Mesenchymal stem cell (in vitro differentiated cells and primary cell): Measurements from ENCODE around the gene MEPCE.

Source experiments
- DNase-seq: peaks from one replicate; pipeline ENCODE4 v3.0.0-alpha.2; 2013
- H2AFZ ChIP-seq: one replicate; pipeline ENCODE4 v1.6.1; 2013; ENCODE audit warnings: low read depth, mild to moderate bottlenecking, control low read depth, inconsistent platforms, low read length, moderate library complexity
- H2AK5ac ChIP-seq: 2 replicates; pipeline ENCODE4 v1.6.1; 2013; ENCODE audit warnings: low read length, moderate library complexity, mild to moderate bottlenecking, inconsistent platforms; ENCODE audit not compliant: severe bottlenecking
- H2BK120ac ChIP-seq: one replicate; pipeline ENCODE4 v1.6.1; 2013; ENCODE audit warnings: low read depth, mild to moderate bottlenecking, inconsistent platforms, low read length, moderate library complexity
- H2BK12ac ChIP-seq, 2 experiments: one replicate each; pipeline ENCODE4 v1.6.1; 2013; ENCODE audit warnings: inconsistent platforms in 2 of 2, low read length in 2 of 2, mild to moderate bottlenecking in 2 of 2, moderate library complexity in 2 of 2, control low read depth in 1 of 2
- H2BK15ac ChIP-seq: one replicate; pipeline ENCODE4 v1.6.1; 2013; ENCODE audit warnings: mild to moderate bottlenecking, low read depth, inconsistent platforms; ENCODE audit not compliant: poor library complexity, severe bottlenecking
- H2BK5ac ChIP-seq: 2 replicates; pipeline ENCODE4 v1.6.1; 2013; ENCODE audit warnings: low read depth, mild to moderate bottlenecking, low read length, control low read depth, inconsistent platforms; ENCODE audit not compliant: poor library complexity, severe bottlenecking
- H3K14ac ChIP-seq, 2 experiments: one replicate each; pipeline ENCODE4 v1.6.1; 2013; ENCODE audit warnings: inconsistent platforms in 2 of 2, low read length in 2 of 2, control low read depth in 1 of 2, mild to moderate bottlenecking in 1 of 2, moderate library complexity in 1 of 2
- H3K18ac ChIP-seq, 2 experiments: one replicate each; pipeline ENCODE4 v1.6.1; 2013; ENCODE audit warnings: inconsistent platforms in 2 of 2, low read length in 2 of 2, control low read depth in 1 of 2, low read depth in 1 of 2, mild to moderate bottlenecking in 1 of 2
- H3K23ac ChIP-seq, 2 experiments: one replicate each; pipeline ENCODE4 v1.6.1; 2013; ENCODE audit warnings: inconsistent platforms in 2 of 2, low read length in 2 of 2, mild to moderate bottlenecking in 2 of 2, moderate library complexity in 2 of 2, control low read depth in 1 of 2
- H3K27ac ChIP-seq: 2 replicates; pipeline ENCODE4 v1.5.1; 2013; ENCODE audit warnings: mild to moderate bottlenecking, moderate library complexity, low read length, control low read depth, inconsistent platforms; ENCODE audit not compliant: poor library complexity, severe bottlenecking
- H3K27me3 ChIP-seq, 2 experiments: 2 replicates each; pipeline versions ENCODE4 v1.6.1 to v1.7.0; 2013; ENCODE audit warnings: low read length in 2 of 2, mild to moderate bottlenecking in 2 of 2, moderate library complexity in 2 of 2, control low read depth in 1 of 2, inconsistent platforms in 1 of 2; ENCODE audit not compliant: control insufficient read depth in 1 of 2, insufficient read depth in 1 of 2
- H3K36me3 ChIP-seq, 2 experiments: 2 replicates each; pipeline versions ENCODE4 v1.6.1 to v1.7.0; 2013; ENCODE audit warnings: low read length in 2 of 2, control low read depth in 1 of 2, inconsistent platforms in 1 of 2, low read depth in 1 of 2, mild to moderate bottlenecking in 1 of 2; ENCODE audit not compliant: insufficient read depth in 2 of 2, control insufficient read depth in 1 of 2
- H3K4ac ChIP-seq, 2 experiments: one replicate each; pipeline ENCODE4 v1.6.1; 2013; ENCODE audit warnings: inconsistent platforms in 2 of 2, low read length in 2 of 2, mild to moderate bottlenecking in 2 of 2, moderate library complexity in 2 of 2, control low read depth in 1 of 2, low read depth in 1 of 2
- H3K4me1 ChIP-seq: 2 replicates; pipeline ENCODE4 v1.6.1; 2013; ENCODE audit warnings: low read depth, low read length, control low read depth; ENCODE audit not compliant: control insufficient read depth, insufficient read depth
- H3K4me2 ChIP-seq: 2 replicates; pipeline ENCODE4 v1.6.1; 2013; ENCODE audit warnings: low read length, mild to moderate bottlenecking, inconsistent platforms; ENCODE audit not compliant: poor library complexity, severe bottlenecking
- H3K4me3 ChIP-seq, 2 experiments: 2 replicates each; pipeline versions ENCODE4 v1.5.1 to v1.7.0; 2013; ENCODE audit warnings: low read length in 2 of 2, mild to moderate bottlenecking in 2 of 2, control low read depth in 1 of 2, low read depth in 1 of 2; ENCODE audit not compliant: insufficient read depth in 1 of 2
- H3K79me1 ChIP-seq: replicated peaks from 2 replicates; pipeline ENCODE4 v1.6.1; 2013; ENCODE audit warnings: mild to moderate bottlenecking, control low read depth, low read length, inconsistent platforms; ENCODE audit not compliant: poor library complexity, severe bottlenecking
- H3K9ac ChIP-seq: 2 replicates; pipeline ENCODE4 v1.7.0; 2013; ENCODE audit warnings: mild to moderate bottlenecking, low read length, moderate library complexity
- H3K9me3 ChIP-seq: 2 replicates; pipeline ENCODE4 v1.7.0; 2013; ENCODE audit warnings: mild to moderate bottlenecking, low read length; ENCODE audit not compliant: control insufficient read depth
- H4K8ac ChIP-seq: one replicate; pipeline ENCODE4 v1.6.1; 2013; ENCODE audit warnings: inconsistent platforms, mild to moderate bottlenecking, low read length, moderate library complexity
- H4K91ac ChIP-seq: one replicate; pipeline ENCODE4 v1.6.1; 2013; ENCODE audit warnings: mild to moderate bottlenecking, low read length, inconsistent platforms
- WGBS: methylation state at CpG from one replicate; pipeline ENCODE4 v1.1.7; 2013; ENCODE audit warnings: mixed read lengths; 5-methylcytosine and 5-hydroxymethylcytosine counted together

MEPCE gene

GRCh38 chr7:100384628-100385294, 44.9 kb upstream of the MEPCE start:
- Histone ChIP-seq H3K27me3 (peaks cover 7 to 10% of the 10 kb centered on the region in 2 experiments), H2AK5ac (no peak overlapping the region), H3K18ac (no peak overlapping the region), H3K4ac (no peak overlapping the region), H4K91ac (no peak overlapping the region), H3K4me3 (no peak overlapping the region), H2AFZ (no peak overlapping the region), H3K23ac (no peak overlapping the region), H3K36me3 (no peaks in the 10 kb centered on the region), H4K8ac (no peak overlapping the region), H3K27ac (no peak overlapping the region), H3K14ac (no peak overlapping the region), H3K9ac (no peak overlapping the region), H2BK5ac (no peak overlapping the region), H2BK12ac (no peak overlapping the region), H3K79me1 (no peaks in the 10 kb centered on the region), H3K9me3 (no peaks in the 10 kb centered on the region), H2BK15ac (no peak overlapping the region), H3K4me2 (no peak overlapping the region), H2BK120ac (no peak overlapping the region), H3K4me1 (peaks cover 4% of the 10 kb centered on the region)
- DNase-seq = no peak
- 78% methylated on average over 6 of the region's 6 CpGs for WGBS

- no peak overlapping the region for H2BK5ac ChIP-seq
- H3K4me2 ChIP-seq = no peak overlapping the region
- H3K14ac ChIP-seq = no peak overlapping the region
- no peak overlapping the region for H2BK15ac ChIP-seq
- DNase-seq = no peak
- H3K18ac ChIP-seq = no peak overlapping the region
- no peak overlapping the region for H2BK120ac ChIP-seq
- H3K9ac ChIP-seq = no peak overlapping the region
- no peaks in the 10 kb centered on the region for H3K36me3 ChIP-seq
- H3K9me3 ChIP-seq = no peaks in the 10 kb centered on the region
- no peak overlapping the region for H2AFZ ChIP-seq
- H3K79me1 ChIP-seq = no peaks in the 10 kb centered on the region
- H3K4me1 ChIP-seq = peaks cover 4% of the 10 kb centered on the region
- 95% methylated on average over 2 of the region's 5 CpGs for WGBS
- no peak overlapping the region for H4K91ac ChIP-seq
- no peak overlapping the region for H3K27ac ChIP-seq
- H3K4me3 ChIP-seq = no peak overlapping the region
- no peak overlapping the region for H4K8ac ChIP-seq
- no peak overlapping the region for H3K23ac ChIP-seq
- no peak overlapping the region for H2AK5ac ChIP-seq
- H2BK12ac ChIP-seq = no peak overlapping the region
- no peak overlapping the region for H3K4ac ChIP-seq
- peaks cover 12 to 25% of the 10 kb centered on the region in 2 experiments for H3K27me3 ChIP-seq
Measured at GRCh38 chr7:100386940-100387339, 42.7 kb upstream of the MEPCE start.

GRCh38 chr7:100387695-100388094, 41.9 kb upstream of the MEPCE start:
- Histone ChIP-seq H3K27ac (no peak overlapping the region), H3K4me2 (no peak overlapping the region), H3K36me3 (no peaks in the 10 kb centered on the region), H4K91ac (no peak overlapping the region), H3K79me1 (no peaks in the 10 kb centered on the region), H3K27me3 (peaks cover 8 to 30% of the 10 kb centered on the region in 2 experiments), H3K4me3 (no peak overlapping the region), H2BK5ac (no peak overlapping the region), H3K4ac (no peak overlapping the region), H3K14ac (no peak overlapping the region), H2BK12ac (no peak overlapping the region), H4K8ac (no peak overlapping the region), H2AFZ (no peak overlapping the region), H3K4me1 (peaks cover 4% of the 10 kb centered on the region), H3K18ac (no peak overlapping the region), H2BK120ac (no peak overlapping the region), H3K9ac (no peak overlapping the region), H2AK5ac (no peak overlapping the region), H3K23ac (no peak overlapping the region), H3K9me3 (no peaks in the 10 kb centered on the region), H2BK15ac (no peak overlapping the region)
- DNase-seq = no peak
- WGBS = 100% methylated on average over 1 of the region's 2 CpGs

- Histone ChIP-seq H4K91ac (no peak overlapping the region), H3K4me2 (no peak overlapping the region), H3K4me3 (no peak overlapping the region), H2BK15ac (no peak overlapping the region), H3K18ac (no peak overlapping the region), H3K9ac (no peak overlapping the region), H3K79me1 (no peaks in the 10 kb centered on the region), H3K27ac (no peak overlapping the region), H3K4me1 (no peaks in the 10 kb centered on the region), H3K36me3 (no peaks in the 10 kb centered on the region), H2AK5ac (no peak overlapping the region), H3K23ac (no peak overlapping the region), H2BK120ac (no peak overlapping the region), H2AFZ (no peak overlapping the region), H3K14ac (no peak overlapping the region), H2BK5ac (no peak overlapping the region), H4K8ac (no peak overlapping the region), H3K9me3 (no peaks in the 10 kb centered on the region), H3K4ac (no peak overlapping the region), H3K27me3 (peaks cover 7 to 37% of the 10 kb centered on the region in 2 experiments), H2BK12ac (no peak overlapping the region)
- DNase-seq = no peak
- 66% methylated on average over 8 of the region's 9 CpGs for WGBS
Measured at GRCh38 chr7:100389437-100390088, 40.1 kb upstream of the MEPCE start.
